ENCODE results near the gene APRT.

Gene APRT

GRCh38 chr16:88810912-88811768 lies 588 bp downstream of the APRT start:
- peaks cover 10% of the 10 kb centered on the region for H3F3A ChIP-seq (ENCODE audit: control insufficient read depth, insufficient read depth)
- H3K4me2 ChIP-seq (ENCODE audit: low read length), result peak overlapping the region; percentile 95
- TF ChIP-seq EZH2phosphoT487 (IDR thresholded peaks at IDR 0.05; ENCODE audit: borderline replicate concordance, low read length) (no peak), CTCF (IDR thresholded peaks at IDR 0.05; ENCODE audit: low read depth, low read length, poor library complexity, severe bottlenecking) (no peak)
- H3K79me2 ChIP-seq (ENCODE audit: control insufficient read depth, low read length), result peaks cover 39% of the 10 kb centered on the region
- H3K9me2 ChIP-seq (replicated peaks; ENCODE audit: control insufficient read depth, low read length), result no peaks in the 10 kb centered on the region
- peaks cover 7% of the 10 kb centered on the region; the same call in 1 of the 2 replicates for H3K9me3 ChIP-seq (ENCODE audit: control insufficient read depth, insufficient read depth, low read length)
- H3K27me3 ChIP-seq (ENCODE audit: control insufficient read depth, low read length), result no peaks in the 10 kb centered on the region
- peak overlapping the region; percentile 81 for H3K27ac ChIP-seq (ENCODE audit: low read depth, low read length)
- H3K4me3 ChIP-seq (ENCODE audit: low read length), result peak overlapping the region; percentile 87
- peaks cover 30% of the 10 kb centered on the region for H3K4me1 ChIP-seq (ENCODE audit: control insufficient read depth, low read length)
- no peaks in the 10 kb centered on the region for H4K20me1 ChIP-seq (ENCODE audit: control insufficient read depth, insufficient read depth, low read depth, low read length)
- peaks cover 52% of the 10 kb centered on the region for H3K36me3 ChIP-seq (ENCODE audit: control insufficient read depth, low read length)

GRCh38 chr16:88810166-88810911 lies 1.4 kb downstream of the APRT start:
- Histone ChIP-seq H3K27me3 (ENCODE audit: control insufficient read depth, low read length) (no peaks in the 10 kb centered on the region), H3K4me3 (ENCODE audit: low read length) (peak overlapping the region; percentile 87), H3K27ac (ENCODE audit: low read depth, low read length) (peak overlapping the region; percentile 81), H3K4me2 (ENCODE audit: low read length) (peak overlapping the region; percentile 95), H3F3A (ENCODE audit: control insufficient read depth, insufficient read depth) (peaks cover 10% of the 10 kb centered on the region), H3K4me1 (ENCODE audit: control insufficient read depth, low read length) (peaks cover 38% of the 10 kb centered on the region), H3K36me3 (ENCODE audit: control insufficient read depth, low read length) (peaks cover 60% of the 10 kb centered on the region), H3K79me2 (ENCODE audit: control insufficient read depth, low read length) (peaks cover 47% of the 10 kb centered on the region), H3K9me2 (replicated peaks; ENCODE audit: control insufficient read depth, low read length) (no peaks in the 10 kb centered on the region), H4K20me1 (ENCODE audit: control insufficient read depth, insufficient read depth, low read depth, low read length) (peaks cover 3% of the 10 kb centered on the region; the same call in 1 of the 2 replicates), H3K9me3 (ENCODE audit: control insufficient read depth, insufficient read depth, low read length) (peaks cover 7% of the 10 kb centered on the region; the same call in 1 of the 2 replicates)
- TF ChIP-seq EZH2phosphoT487 (IDR thresholded peaks at IDR 0.05; ENCODE audit: borderline replicate concordance, low read length) (no peak), CTCF (IDR thresholded peaks at IDR 0.05; ENCODE audit: low read depth, low read length, poor library complexity, severe bottlenecking) (no peak)

- TF ChIP-seq CTCF (IDR thresholded peaks at IDR 0.05; ENCODE audit: low read depth, low read length, poor library complexity, severe bottlenecking) (no peak), EZH2phosphoT487 (IDR thresholded peaks at IDR 0.05; ENCODE audit: borderline replicate concordance, low read length) (no peak)
- Histone ChIP-seq H3K79me2 (ENCODE audit: control insufficient read depth, low read length) (peaks cover 53% of the 10 kb centered on the region), H3K27me3 (ENCODE audit: control insufficient read depth, low read length) (no peaks in the 10 kb centered on the region), H3K4me1 (ENCODE audit: control insufficient read depth, low read length) (peaks cover 44% of the 10 kb centered on the region), H3K9me3 (ENCODE audit: control insufficient read depth, insufficient read depth, low read length) (peaks cover 7% of the 10 kb centered on the region; the same call in 1 of the 2 replicates), H4K20me1 (ENCODE audit: control insufficient read depth, insufficient read depth, low read depth, low read length) (peaks cover 6% of the 10 kb centered on the region; the same call in 1 of the 2 replicates), H3K27ac (ENCODE audit: low read depth, low read length) (peak overlapping the region; percentile 81), H3K4me3 (ENCODE audit: low read length) (peak overlapping the region; percentile 87), H3F3A (ENCODE audit: control insufficient read depth, insufficient read depth) (peaks cover 10% of the 10 kb centered on the region), H3K9me2 (replicated peaks; ENCODE audit: control insufficient read depth, low read length) (no peaks in the 10 kb centered on the region), H3K36me3 (ENCODE audit: control insufficient read depth, low read length) (peaks cover 66% of the 10 kb centered on the region), H3K4me2 (ENCODE audit: low read length) (peak overlapping the region; percentile 95)
These were observed 2.0 kb downstream of the APRT start for GRCh38 chr16:88809676-88810165.

Measured in DOHH2 (cell line).